ENCODE results near the gene CCDC181.

CCDC181 gene

DNA sequence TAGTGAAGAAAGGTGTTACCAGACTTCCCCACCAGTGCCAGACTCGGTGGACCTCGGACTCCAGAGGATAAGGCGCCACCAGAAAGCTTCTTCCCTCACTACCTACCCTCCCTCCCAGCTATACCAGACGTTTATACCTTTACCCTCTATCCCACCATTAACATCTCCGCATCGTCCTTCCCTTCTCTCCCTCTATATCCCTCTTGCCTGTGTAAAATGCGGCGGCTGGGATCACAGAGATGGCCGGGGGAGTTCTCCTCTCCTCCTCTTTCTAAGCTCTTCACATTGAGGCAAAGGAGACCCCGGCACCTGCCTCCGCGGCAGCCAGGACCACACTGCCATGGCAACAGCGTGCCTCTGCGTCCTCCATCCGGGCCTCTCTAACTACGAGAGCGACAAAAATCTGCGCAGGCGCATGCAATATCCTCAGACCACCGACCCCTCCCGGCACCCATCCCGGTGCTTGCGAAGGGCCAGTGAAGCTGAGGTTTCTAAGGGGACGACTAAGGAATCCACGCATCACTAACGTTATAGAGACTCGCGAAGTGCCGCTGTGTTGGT, at the start of gene CCDC181:
CCDC181 (minus strand) TSS at position 394 of the 561 bp plus-strand sequence. CDS start 2,547 bp downstream, outside the sequence.
- FAIRE-seq: no peak
- DNase-seq (ENCODE audit: insufficient read length, low spot score): no peak
- TF ChIP-seq POLR2A (IDR thresholded peaks at IDR 0.05; ENCODE audit: low read depth, low read length): no peak

- FAIRE-seq (no peak), DNase-seq (ENCODE audit: insufficient read length, low spot score) (no peak)
- TF ChIP-seq POLR2A (IDR thresholded peaks at IDR 0.05; ENCODE audit: low read depth, low read length): no peak
These were observed 48.6 kb upstream of the CCDC181 start for GRCh38 chr1:169475806-169476387.

DNA sequence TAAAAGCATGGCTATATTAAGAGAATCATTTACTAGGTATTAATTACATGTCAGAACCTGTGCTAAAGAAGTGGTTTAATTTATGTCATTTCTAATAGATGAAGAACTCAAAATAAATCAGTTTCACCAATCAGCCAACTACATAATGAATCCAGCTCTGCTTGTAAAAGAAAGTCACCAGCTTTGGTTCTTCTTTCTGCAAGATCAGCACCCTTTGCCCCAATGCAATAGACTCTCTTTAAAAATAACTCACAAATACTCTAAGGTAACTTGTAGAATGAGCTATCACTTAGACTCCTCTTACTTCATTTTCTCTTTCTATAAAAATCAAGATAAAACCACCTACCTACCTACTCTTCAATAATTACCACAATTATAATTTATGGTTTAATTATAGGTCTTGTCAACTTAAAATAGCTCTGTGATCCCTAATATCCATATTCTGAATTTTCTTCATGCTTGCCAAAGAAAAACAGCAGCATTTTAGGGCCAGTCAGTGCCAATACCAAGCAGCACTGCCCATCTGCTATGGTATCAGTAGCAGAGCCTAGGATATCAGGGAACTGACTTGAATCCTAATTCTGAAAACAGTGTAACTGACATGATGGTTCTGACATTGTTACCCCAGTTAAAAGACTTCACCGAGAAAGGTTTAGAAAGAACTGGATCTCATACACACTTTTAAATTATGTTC, 47.2 kb upstream of the CCDC181 start:
- TF ChIP-seq POLR2A (IDR thresholded peaks at IDR 0.05; ENCODE audit: low read depth, low read length): no peak
- FAIRE-seq (no peak), DNase-seq (ENCODE audit: insufficient read length, low spot score) (no peak)

- no peak for TF ChIP-seq POLR2A (IDR thresholded peaks at IDR 0.05; ENCODE audit: low read depth, low read length)
- FAIRE-seq (peak; percentile 23), DNase-seq (ENCODE audit: insufficient read length, low spot score) (no peak)
These were observed 46.1 kb upstream of the CCDC181 start for GRCh38 chr1:169473347-169473746.

DNA sequence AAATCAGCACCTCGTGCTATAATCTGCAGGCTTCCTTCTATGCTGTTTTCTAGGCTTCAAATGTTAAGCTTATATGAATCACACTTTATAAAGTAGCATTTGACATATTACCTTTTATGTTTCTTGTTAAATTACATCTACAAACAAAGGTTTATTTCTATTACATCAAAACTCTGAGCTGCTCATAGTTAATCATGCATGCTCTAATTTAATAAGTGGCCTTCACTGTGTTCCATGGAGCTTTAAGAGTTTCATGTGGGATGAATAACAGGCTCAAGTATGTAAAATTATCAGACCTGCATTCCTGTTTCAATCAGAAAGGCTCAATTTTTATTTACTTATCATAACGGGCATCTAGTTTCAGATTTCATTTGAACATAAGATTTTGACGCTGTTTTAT, 45.5 kb upstream of the CCDC181 start:
- TF ChIP-seq POLR2A (IDR thresholded peaks at IDR 0.05; ENCODE audit: low read depth, low read length): no peak
- DNase-seq (ENCODE audit: insufficient read length, low spot score) (no peak), FAIRE-seq (no peak)

DNA sequence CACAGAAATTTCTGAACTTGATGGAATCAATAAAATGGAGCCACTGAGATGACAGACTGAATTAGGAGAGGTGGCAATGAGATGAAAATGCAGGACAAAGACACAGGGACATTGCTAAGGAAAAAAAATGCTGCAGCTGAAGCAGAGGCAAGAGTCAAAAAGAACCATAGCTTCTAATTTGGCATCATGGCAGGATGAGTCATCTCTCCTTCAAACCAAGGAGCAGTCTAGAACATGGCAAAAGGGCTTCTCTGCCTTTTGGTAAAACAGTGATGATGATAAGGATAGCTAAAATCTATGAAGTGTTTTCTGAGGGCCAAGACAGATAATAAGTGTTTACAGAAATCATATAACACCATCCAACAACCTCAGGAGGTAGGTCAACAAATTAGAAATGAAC, 41.7 kb upstream of the CCDC181 start:
- TF ChIP-seq POLR2A (IDR thresholded peaks at IDR 0.05; ENCODE audit: low read depth, low read length): no peak
- FAIRE-seq (no peak), DNase-seq (ENCODE audit: insufficient read length, low spot score) (no peak)

- FAIRE-seq (peak; percentile 11), DNase-seq (ENCODE audit: insufficient read length, low spot score) (no peak)
- no peak for TF ChIP-seq POLR2A (IDR thresholded peaks at IDR 0.05; ENCODE audit: low read depth, low read length)
These were observed 39.3 kb upstream of the CCDC181 start for GRCh38 chr1:169466259-169467230.

DNA sequence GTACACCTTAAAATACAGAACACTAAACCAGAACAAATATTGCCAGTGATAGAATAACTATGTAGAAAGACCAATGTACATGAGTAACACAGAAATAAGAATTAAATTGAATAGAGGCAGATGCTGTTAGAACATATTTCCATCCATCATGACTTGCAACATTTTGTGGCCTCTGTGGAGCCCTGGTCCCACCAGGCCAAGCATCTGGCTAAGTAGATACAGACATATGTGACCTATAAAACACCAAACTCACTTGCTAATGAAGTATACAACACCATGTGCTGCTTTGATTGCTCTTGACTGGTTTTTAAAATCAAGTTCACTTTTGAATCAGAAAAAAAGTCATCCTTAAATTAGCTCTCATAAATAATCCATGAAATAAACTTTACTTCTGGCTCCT, 38.0 kb upstream of the CCDC181 start:
- DNase-seq (ENCODE audit: insufficient read length, low spot score): no peak
- no peak for TF ChIP-seq POLR2A (IDR thresholded peaks at IDR 0.05; ENCODE audit: low read depth, low read length)
- no peak for FAIRE-seq

- no peak for TF ChIP-seq POLR2A (IDR thresholded peaks at IDR 0.05; ENCODE audit: low read depth, low read length)
- no peak for FAIRE-seq
- DNase-seq (ENCODE audit: insufficient read length, low spot score): no peak
These were observed 35.1 kb upstream of the CCDC181 start for GRCh38 chr1:169462385-169462784.

GRCh38 chr1:169461390-169462000, 34.2 kb upstream of the CCDC181 start:
- FAIRE-seq (no peak), DNase-seq (ENCODE audit: insufficient read length, low spot score) (no peak)
- no peak for TF ChIP-seq POLR2A (IDR thresholded peaks at IDR 0.05; ENCODE audit: low read depth, low read length)

DNA sequence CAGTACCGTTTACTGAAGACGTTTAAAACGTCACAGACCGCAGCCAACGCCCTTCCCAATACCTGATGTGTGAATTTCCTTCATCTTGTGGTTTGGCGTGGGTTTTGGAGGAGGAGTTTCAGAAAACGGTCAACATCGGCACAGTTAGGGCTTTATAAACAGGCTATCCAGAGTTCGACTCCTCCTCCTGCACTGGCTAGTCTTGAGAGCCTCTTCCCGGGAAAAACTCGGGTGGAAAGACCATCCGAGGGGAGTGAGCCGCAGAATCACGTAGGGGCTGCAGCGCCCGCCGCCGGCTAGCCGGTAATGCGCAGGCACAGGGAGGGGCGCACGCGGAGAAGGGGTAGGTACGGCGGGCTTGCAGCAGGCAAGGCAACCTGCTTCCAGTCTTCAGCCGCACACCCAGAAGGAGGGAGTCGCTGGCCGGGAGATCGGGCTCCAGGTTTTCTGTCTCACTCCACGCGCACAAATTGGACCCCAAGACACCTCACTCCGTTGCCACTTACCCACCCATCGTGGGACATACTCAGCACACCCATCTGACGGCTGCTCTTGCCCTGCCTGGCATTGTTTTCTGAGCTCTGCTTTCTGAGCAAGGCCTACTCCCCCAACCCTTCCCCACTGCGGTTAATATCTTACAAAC, 33.0 kb upstream of the CCDC181 start:
- TF ChIP-seq POLR2A (IDR thresholded peaks at IDR 0.05; ENCODE audit: low read depth, low read length): no peak
- FAIRE-seq (no peak), DNase-seq (ENCODE audit: insufficient read length, low spot score) (no peak)

DNA sequence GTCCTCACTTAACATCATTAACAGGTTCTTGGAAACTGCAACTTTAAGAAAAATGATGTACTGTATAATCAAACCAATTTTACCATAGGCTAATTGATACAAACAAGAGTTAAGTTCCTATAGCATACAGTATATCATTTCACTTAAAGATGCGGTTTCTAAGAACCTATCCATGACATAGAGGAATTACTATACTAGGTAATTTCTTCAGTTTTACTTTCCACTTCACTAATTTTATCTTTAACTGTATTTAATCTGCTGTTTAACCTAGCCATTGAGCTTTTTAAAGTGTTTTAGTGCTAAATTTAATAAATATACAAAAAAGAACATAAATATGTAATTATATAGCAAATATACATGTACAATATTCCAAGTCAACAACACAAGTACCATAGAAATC, 30.2 kb upstream of the CCDC181 start:
- DNase-seq (ENCODE audit: insufficient read length, low spot score) (no peak), FAIRE-seq (no peak)
- no peak for TF ChIP-seq POLR2A (IDR thresholded peaks at IDR 0.05; ENCODE audit: low read depth, low read length)

- FAIRE-seq: no peak
- no peak for DNase-seq (ENCODE audit: insufficient read length, low spot score)
- no peak for TF ChIP-seq POLR2A (IDR thresholded peaks at IDR 0.05; ENCODE audit: low read depth, low read length)
These were observed 28.8 kb upstream of the CCDC181 start for GRCh38 chr1:169456029-169456428.
